Measurements from ENCODE around the gene LAMC3. TPM values are rescaled to one million over a fixed set of nuclear protein-coding genes. Genes with fewer than 3 reads are reported as not detected.

Gene LAMC3
- total RNA-seq, 1 donor from 2014 or later, result 3.0 TPM

DNA sequence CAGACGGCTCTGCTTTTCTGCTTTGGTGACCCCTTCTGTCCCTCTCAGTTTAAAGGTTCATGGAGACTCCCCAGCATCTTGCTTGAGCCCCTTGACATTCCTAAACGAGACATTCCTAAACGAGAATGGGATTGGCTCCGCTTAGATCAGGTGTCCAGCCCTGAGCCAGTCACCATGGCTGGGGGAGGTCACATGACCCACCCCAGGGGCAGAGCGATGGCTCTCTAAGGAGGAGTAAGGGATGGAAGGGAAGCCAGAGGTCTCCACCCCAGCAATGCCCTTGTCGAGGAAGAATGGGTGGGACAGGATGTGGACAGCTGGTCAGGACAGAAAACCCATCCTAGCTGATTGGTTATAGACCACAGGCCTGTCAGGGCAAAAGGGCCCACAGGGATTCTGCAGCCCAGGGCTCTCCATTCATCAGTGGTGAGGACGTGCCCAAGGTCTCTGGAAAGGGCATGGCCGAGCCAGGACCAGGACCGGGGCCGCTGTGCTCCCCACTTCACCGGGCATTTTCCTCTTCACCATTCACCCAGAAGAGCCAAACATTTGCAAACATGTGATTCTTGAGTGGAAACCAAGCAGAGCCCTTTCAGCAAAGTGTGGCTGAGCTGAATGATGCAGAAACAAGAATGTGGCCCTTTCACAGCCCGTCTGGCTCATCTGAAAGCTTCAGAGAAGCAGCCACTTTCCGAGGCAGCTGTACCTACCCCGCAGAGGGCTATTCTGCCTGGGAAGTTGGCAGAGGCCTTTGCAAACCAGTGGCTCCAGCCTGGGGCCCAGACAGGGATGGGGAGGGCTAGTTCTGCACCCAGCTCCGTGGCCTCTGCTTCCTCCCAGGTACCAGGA lies 67.6 kb downstream of the LAMC3 start:
- no peak for DNase-seq

DNA sequence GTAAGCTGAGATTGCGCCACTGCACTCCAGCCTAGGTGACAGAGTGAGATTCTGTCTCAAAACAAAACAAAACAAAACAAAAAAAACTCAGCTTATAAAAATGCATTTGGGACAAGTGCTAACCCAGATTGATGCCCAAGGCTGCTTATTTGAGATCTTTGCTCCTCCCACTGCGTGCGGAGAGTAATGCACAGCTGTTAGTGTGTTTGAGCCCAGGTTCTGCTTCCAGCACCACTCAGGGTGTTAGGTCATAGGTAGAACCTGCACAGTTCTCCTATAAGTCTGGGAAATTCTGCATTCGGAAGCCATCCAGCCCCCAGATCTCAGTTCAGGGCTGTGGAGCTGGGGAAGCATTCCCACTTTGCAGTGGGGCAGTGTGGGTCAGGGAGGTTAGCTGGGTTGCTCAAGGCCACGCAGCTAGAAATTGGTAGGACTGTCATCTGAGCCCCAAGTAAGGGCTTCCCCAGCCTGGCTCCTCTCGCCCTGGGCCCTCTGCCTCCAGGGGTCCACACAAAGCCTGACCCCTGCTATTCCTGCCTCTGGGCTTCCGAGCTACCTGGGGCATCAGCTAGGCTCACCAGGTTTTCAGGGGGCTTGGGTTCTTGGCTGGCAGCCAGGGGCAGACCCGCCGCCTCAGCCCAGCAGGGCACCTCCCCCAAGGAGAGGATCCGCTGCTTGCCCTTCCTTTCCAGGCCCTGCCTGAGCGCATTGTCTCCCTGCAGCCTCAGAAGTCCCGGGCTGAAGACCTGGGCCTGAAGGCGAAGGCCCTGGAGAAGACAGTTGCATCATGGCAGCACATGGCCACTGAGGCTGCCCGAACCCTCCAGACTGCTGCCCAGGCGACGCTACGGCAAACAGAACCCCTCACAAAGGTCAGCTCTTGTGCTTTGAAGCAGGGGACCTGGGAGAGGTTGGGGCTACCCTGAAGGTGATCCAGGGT lies 69.7 kb downstream of the LAMC3 start:
- DNase-seq, result no peak

DNA sequence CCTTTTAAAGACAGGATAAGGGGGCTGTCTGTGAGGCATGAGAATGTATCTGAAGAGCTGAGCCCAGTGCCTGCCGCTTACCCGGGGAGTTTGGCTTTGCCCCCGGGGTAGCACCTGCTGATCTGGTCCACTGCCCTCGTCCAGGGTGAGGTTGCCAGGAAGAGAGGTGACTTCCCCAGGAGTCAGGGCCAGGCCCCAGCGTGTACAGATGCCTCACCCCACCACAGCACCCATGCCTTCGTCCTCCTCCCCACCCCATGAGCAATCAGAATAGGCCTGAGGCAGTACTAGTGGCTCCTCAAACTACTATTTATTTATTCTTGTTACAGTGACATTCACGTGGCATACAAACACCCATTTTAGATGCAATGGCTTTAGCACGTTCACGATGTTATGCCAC lies 71.6 kb downstream of the LAMC3 start:
- no peak for DNase-seq

DNA sequence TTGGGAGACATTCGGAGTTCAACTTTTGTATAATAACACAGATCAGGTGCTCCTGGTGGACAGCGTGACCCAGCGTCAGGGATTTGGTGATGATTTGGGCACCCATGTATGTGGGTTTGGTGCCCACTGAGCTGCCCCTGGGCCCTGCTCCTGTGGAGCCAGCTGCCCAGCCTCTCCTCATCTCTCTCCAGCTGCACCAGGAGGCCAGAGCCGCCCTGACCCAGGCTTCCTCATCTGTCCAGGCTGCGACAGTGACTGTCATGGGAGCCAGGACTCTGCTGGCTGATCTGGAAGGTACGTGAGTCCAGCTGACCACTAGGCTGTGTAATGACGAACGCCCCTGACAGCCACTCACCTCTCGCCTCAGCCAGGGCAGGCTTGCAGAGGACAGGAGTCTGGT lies 72.9 kb downstream of the LAMC3 start:
- no peak for DNase-seq

DNA sequence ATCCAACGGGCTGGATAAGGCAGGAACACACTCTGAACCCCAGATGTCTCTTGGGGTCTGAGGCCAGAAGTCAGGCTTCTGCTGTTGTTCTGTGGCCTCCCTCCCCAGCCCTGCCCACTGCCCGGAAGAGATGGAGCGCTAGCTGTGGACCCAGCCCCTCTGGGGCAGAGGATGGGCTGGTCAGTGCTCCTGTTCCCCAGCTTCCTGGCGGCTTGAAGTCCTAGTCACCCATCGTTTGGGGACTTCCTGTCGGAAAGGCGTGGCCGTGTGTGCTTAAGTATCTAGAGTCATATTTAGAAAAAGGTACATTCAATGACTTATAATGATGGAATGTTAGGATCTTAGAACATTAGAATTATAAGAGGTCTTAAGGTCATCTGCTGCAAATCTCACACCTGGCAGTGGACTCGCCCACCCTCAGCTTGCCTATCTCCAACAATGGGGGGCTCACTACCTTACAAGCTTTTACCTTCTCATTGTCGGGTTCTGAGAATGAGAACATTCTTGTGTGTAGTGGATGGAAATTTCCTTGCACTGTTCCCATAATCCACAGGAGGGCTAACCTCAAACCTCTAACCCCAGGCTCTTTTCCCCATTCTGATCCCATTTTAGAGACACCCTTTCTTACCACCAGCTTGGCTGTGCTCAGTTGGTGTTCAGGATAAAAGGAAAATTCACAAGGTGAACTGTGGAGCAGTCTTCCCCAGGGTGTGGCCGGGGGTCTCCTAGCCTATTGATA lies 74.0 kb downstream of the LAMC3 start:
- no peak for DNase-seq

DNA sequence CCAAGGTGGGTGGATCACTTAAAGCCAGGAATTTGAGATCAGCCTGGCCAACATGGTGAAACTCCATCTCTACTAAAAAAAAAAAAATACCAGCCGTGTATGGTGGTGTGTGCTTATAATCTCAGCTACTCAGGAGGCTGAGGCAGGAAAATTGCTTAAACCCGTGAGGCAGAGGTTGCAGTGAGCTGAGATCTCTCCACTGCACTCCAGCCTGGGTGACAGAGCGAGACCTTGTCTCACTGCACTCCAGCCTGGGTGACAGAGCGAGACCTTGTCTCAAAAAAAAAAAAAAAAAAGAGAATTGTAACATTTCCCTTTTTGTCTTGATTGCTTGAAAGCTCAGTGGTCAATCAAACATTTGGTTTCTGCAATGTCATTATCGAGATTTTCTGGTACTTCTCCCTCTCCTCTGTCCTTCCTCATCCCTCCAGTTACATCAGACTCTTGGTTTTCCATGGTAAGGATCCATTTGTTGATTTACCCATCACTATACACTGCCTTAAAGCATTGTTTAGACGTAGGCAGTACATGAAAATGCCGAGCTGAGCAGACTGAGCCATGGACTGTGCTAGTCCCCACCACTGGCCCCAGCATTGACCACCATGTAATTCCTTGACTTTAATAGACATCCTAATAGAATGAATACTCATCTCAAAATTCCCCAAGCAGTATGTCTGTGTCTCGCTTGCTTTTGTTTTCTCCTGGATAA lies 75.8 kb downstream of the LAMC3 start:
- no peak for DNase-seq

DNA sequence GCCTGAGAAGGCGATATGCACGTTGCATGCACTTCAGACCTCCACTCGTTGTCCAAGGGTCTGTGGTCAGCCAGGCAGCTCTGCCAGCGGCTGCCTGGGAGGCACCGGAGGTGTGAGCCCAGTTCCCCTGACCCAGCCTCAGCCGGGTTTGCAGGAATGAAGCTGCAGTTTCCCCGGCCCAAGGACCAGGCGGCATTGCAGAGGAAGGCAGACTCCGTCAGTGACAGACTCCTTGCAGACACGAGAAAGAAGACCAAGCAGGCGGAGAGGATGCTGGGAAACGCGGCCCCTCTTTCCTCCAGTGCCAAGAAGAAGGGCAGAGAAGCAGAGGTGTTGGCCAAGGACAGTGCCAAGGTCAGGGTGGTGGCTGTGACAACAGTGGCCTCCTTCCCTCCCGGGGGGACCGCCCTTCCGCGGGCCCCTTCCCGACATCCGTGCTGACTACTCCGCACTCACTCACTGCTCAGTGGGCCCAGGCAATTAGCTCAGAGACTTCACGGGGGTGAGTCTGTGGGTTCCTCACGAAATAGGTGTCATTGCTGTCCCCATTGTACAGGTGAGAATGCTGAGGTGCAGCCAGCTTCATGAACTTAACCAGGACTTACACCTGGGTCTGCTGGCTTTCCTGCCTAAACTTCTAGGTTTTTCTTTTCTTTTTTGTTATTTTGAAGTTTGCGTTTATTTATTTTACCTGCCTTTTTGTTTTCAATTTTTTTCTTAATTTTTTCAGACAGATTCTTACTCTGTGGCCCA lies 76.6 kb downstream of the LAMC3 start:
- DNase-seq, result no peak

DNA sequence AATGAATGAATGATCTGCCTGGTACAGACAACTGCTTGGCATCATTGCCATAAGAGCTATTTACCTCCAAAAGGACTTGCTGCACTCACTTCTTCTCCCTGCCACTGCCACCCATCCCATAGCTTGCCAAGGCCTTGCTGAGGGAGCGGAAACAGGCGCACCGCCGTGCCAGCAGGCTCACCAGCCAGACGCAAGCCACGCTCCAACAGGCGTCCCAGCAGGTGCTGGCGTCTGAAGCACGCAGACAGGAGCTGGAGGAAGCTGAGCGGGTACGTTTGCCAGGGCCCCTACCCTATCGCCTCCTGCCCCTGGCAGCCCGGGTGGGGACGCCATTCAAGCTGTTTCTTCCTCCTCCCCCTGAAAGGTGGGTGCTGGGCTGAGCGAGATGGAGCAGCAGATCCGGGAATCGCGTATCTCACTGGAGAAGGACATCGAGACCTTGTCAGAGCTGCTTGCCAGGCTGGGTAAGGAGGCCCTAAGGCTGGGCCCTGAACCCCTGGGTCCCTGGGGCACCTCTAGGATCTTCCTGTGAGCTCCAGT lies 78.5 kb downstream of the LAMC3 start:
- DNase-seq, result no peak

DNA sequence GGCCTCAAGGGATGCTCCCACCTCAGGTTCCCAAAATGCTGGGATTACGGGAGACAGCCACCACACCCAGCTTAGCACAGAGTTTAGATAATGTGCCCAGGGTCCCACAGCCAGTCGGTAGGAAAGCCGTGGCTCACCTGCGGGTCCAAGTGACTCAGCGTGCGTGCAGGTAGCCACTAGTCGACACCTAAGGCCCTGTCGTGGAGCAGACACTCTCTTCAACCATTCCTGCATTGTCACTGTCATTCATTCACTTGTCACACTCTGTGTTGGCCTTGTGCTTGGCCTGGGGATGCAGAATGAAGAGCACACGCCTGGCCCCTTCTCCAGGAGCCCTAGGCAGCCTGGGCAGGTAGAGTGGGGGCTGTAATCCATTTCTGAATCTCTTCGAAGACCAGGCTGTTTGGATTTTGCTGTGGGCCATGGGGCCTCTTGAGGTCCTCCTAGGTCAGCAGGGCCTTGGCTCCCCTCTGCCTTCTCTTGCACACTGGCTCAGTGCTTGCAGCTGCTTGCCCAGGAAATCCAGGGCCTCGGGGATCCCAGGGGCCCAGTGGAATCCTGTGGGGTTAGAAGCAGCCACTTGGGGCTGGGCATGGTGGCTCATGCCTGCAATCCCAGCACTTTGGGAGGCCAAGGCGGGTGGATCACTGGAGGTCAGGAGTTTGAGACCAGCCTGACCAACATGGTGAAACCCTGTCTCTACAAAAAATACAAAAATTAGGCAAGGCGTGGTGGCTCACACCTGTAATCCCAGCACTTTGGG lies 81.2 kb downstream of the LAMC3 start:
- DNase-seq, result no peak

DNA sequence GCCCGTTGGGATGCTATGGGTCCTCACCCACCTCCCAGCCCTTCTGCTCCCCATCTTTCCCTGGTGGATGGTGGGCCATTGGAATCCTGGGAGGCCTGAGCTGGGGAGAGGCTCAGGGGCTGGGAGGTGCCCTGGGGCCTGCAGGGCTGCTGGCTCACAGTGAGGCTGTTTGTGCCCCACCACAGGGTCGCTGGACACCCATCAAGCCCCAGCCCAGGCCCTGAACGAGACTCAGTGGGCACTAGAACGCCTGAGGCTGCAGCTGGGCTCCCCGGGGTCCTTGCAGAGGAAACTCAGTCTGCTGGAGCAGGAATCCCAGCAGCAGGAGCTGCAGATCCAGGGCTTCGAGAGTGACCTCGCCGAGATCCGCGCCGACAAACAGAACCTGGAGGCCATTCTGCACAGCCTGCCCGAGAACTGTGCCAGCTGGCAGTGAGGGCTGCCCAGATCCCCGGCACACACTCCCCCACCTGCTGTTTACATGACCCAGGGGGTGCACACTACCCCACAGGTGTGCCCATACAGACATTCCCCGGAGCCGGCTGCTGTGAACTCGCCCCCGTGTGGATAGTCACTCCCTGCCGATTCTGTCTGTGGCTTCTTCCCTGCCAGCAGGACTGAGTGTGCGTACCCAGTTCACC lies 82.5 kb downstream of the LAMC3 start:
- DNase-seq, result no peak

DNA sequence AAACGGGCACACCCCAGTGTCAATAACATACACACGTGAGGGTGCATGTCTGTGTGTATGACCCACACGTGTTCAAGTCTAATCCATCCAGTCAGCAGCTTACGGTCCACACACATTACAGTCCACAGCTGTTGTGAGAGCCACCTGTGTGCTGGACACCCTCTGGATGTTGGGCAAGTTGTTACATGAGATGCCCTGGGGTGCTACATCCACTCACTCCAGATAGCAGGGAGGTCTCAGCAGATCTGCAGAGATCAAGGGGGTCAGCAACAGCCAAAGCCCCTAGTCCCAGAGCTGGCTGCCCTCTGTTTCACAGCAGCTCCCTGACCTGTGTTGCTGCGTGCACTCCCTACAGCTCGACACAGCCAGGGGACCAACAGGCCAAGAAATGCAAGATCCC lies 83.1 kb downstream of the LAMC3 start:
- no peak for DNase-seq

DNA sequence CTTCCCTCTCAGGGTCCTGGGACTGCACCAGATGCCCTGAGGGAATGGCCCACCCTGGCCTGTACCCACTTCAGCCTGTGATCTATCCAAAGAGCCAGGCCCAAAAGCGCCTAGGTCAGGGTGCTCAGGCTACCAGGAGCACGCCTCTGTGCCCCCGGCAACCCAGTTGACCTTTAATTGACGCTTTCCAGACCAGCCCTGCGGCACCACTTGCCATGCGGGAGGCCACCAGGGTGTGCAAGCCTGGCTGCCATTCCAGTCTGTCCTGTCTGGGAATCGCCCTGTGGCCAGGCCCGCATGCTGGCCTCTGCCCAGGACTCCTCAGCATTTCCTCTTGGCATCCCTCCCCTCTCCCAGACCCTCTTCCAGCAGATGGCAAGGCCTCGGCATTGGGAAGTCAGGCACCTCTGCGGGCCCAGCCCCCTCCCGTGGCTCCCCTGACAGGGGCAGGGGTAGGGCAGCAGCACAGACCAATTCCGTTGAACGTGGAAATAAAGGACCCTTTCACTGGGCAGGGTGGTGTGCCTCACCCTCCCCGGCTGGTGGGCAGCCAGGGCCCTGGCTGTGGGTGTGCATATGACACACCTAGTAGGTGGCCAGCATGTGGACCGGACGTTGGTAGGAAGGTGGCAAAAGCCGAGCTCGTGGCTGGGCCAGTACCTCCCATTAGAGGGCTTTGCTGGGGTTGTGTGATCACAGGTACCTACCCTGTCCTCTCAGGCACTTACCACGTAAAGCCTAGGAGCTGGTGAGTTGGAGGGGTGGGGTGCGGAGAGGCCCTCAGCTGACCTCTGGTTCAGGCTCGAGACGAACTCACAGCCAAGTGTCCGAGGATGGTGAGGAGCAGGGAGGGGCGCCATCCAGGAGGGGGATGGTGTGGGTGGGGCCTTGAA lies 83.8 kb downstream of the LAMC3 start:
- DNase-seq, result no peak

DNA sequence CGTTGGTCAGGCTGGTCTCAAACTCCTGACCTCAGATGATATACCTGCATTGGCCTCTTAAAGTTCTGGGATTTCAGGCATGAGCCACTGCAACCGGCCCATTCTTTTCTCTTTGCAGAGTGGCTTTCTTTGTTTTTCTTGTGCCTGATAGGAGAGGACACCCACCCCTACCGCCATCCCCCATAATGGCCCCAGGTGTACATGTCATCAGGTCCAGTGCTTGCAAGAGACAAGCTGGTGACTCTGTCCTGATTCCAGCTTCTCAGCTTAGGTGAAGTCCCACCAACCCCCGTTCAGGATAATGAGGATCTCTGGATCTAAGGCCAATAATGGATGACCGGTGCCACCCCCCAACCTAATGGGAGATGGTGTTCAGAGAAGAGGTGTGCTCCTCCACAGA lies 85.0 kb downstream of the LAMC3 start:
- no peak for DNase-seq

DNA sequence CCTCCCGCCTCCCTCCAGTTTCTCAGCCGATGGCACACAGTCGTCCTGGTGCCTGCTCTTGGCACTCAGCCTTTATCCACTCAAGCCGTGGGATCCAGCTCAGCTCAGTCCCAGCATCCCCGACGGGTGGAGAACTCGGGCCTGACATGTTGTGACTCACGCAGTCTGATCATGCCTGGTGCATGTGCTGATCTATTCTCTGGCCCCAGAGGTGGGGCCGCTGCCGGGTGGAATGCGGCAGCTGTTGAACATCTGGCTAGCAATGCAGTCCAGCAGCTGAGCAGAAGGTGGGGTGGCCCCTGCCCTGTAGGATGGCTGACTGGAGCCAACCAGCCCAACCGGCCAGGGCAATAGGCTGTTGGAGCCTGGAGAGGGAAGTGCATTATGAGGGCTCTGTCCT lies 85.6 kb downstream of the LAMC3 start:
- DNase-seq, result no peak

DNA sequence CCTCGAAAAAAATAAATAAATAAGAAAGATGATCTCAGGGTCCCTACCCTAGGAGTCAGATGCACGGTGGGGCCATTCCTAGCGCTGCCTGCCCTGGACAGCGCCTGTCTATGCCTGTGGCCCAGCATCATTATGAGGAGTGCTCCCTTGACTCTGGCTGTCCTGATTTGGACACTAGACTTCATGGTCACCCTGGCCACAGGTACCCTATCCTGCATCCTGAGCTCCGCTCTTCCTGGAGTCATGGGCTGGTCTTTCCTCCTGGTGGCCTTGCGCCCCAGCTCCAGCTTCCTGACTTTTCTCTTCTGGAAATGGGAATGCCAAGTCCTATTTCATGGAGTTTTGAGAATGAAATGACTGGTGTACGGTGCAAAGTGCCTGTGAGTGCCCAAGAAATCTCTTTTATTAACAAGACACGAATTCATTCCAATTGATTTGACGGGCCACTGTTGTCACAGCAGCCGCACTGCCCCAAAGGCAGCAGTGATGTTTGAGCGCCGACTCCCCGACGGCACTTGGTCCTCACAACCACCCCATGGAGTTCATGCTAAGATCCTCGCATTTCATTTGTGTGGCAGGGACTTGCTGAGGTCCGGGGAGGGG lies 86.8 kb downstream of the LAMC3 start:
- no peak for DNase-seq

DNA sequence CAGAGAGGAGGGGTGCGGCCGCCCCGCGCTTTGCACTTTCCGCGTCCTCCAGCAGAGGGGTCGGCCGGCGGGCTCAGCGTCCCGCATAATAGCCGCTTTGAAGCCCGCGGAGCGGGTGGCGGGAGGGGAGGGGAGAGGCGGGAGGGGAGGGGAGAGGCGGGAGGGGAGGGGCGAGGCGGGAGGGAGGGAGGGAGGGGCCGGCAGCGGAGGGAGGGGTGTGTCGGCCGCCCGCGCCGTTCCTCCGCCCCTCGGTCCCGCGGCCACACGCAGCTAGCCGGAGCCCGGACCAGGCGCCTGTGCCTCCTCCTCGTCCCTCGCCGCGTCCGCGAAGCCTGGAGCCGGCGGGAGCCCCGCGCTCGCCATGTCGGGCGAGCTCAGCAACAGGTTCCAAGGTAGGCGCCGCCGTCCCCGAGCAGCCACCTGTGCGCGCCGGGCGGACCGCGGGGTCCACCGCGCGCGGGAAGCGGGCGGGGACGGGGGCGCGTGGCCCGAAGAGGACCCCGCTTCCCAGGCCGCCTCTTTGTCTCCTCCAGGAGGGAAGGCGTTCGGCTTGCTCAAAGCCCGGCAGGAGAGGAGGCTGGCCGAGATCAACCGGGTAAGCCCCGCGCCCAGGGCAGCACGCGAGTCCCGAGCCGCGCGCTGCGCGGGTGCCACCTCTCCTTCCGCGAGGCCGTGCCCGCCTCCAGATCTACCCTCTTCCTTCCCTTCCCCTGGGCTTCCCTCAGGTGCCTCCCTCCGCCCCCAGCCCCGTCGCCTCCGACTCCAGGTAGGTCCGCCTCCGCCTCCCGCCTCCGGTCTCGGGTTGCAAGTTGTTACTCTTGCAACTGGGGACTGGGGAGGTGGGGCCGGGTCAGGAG lies 87.5 kb downstream of the LAMC3 start, which contains the start of gene AIF1L:
AIF1L (plus strand) TSS at position 263 of the 857 bp plus-strand sequence; CDS start at position 362, 99 bp downstream.
- peak; percentile 49 for DNase-seq

Data from occipital lobe (tissue), 2 donors.